Thyroid gland (tissue), 4 donors: ENCODE data around the gene TAX1BP1.

ENCODE experiments used
- POLR2A ChIP-seq, 2 donors: fragments of 450-650 bp; IDR thresholded peaks; one replicate each; pipeline ENCODE4 v1.6.1; 2017; ENCODE audit warnings: antibody characterized with exemption in 2 of 2, mild to moderate bottlenecking in 2 of 2, moderate library complexity in 1 of 2
- TF ChIP-seq, protein P1 (sequence below), 6 experiments: fragments of 200-600 bp in 3 of 6; fragments of 450-650 bp in 3 of 6; sonication (generic) in 3 of 6; IDR thresholded peaks; one replicate each; pipeline ENCODE4 v1.5.1; 2016 to 2019; ENCODE audit warnings: antibody characterized with exemption in 6 of 6, mild to moderate bottlenecking in 2 of 6, inconsistent platforms in 1 of 6, moderate library complexity in 1 of 6

DNA sequence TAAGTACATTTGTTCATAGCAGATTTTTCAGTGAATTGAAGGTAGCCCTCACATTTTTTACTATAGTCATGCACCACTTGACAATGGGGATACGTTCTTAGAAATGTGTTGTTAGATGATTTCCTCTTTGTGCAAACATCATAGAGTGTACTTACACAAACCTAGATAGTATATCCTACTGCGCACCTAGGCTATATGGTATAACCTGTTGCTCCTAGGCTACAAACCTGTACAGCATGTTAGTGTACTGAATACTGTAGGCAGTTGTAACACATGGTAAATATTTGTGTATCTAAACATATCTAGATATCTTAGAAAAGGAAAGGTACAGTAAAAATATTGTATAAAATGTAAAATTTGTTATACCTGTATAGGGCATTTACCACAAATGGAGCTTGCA is 41.2 kb downstream of the TAX1BP1 start:
- TF ChIP-seq, protein P1, sequence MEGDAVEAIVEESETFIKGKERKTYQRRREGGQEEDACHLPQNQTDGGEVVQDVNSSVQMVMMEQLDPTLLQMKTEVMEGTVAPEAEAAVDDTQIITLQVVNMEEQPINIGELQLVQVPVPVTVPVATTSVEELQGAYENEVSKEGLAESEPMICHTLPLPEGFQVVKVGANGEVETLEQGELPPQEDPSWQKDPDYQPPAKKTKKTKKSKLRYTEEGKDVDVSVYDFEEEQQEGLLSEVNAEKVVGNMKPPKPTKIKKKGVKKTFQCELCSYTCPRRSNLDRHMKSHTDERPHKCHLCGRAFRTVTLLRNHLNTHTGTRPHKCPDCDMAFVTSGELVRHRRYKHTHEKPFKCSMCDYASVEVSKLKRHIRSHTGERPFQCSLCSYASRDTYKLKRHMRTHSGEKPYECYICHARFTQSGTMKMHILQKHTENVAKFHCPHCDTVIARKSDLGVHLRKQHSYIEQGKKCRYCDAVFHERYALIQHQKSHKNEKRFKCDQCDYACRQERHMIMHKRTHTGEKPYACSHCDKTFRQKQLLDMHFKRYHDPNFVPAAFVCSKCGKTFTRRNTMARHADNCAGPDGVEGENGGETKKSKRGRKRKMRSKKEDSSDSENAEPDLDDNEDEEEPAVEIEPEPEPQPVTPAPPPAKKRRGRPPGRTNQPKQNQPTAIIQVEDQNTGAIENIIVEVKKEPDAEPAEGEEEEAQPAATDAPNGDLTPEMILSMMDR (IDR thresholded peaks at IDR 0.05), result no peak
- no peak for TF ChIP-seq POLR2A (IDR thresholded peaks at IDR 0.05)
